GM12878 (cell line): ENCODE data around the gene PPP2R2B. TPM values are rescaled to one million over a fixed set of nuclear protein-coding genes. Genes with fewer than 3 reads are reported as not detected.

ENCODE experiments used
- ATAC-seq: fragments of 200-7000 bp; cut with Tn5 transposase; 3 replicates; pipeline ENCODE4 v1.9.1; 2020; ENCODE audit warnings: mild to moderate bottlenecking, moderate library complexity
- BruUV-seq: library from RNA; stranded (reverse); fragments of 400-500 nt; replicated peaks from 2 replicates; lab custom pipeline; 2021; lab: Mats Ljungman, UMichigan
- CTCF ChIA-PET: fragments of 300-600 bp; sonication (Branson Sonifier 250); formaldehyde crosslinking; extraction: SDS; loops from one replicate; lab custom pipeline; 2021; ENCODE audit warnings: inconsistent platforms; lab: Yijun Ruan, JAX
- POLR2A ChIA-PET: fragments of 350-600 bp; formaldehyde crosslinking; extraction: SDS; loops from one replicate; lab custom pipeline; 2021; ENCODE audit warnings: inconsistent platforms; lab: Charles Lee
- RAD21 ChIA-PET: fragments of 300-600 bp; sonication (Branson Sonifier 250); formaldehyde crosslinking; loops from one replicate; lab custom pipeline; 2023; ENCODE audit warnings: antibody characterized with exemption; ENCODE audit not compliant: unreplicated experiment; lab: Charles Lee
- SMC1A ChIA-PET: fragments of 300-600 bp; sonication (Branson Sonifier 250); formaldehyde crosslinking; loops from one replicate; lab custom pipeline; 2023; ENCODE audit not compliant: unreplicated experiment, uncharacterized antibody; lab: Charles Lee
- DNase-seq: peaks from one replicate; pipeline ENCODE4 v3.0.0-alpha.2; 2011; ENCODE audit warnings: low read depth, low spot score
- FAIRE-seq: peaks from 3 replicates; lab custom pipeline; 2011; peaks lifted over from hg19 to GRCh38; lab: Jason Lieb, UNC
- H2AFZ ChIP-seq: 2 replicates; pipeline ENCODE4 v1.6.0; 2011; ENCODE audit warnings: low read depth, low read length, control low read depth; ENCODE audit not compliant: control insufficient read depth
- H3K27ac ChIP-seq: 2 replicates; pipeline ENCODE4 v1.5.1; 2011; ENCODE audit warnings: control low read depth; ENCODE audit not compliant: control insufficient read depth, insufficient read depth
- H3K27me3 ChIP-seq, 2 experiments: replicated peaks in 1 of 2; 2 replicates each; pipeline versions ENCODE4 v1.6.0 to v1.6.1; 2011; ENCODE audit warnings: low read length in 1 of 2; ENCODE audit not compliant: control insufficient read depth in 2 of 2, insufficient read depth in 2 of 2
- H3K36me3 ChIP-seq, 2 experiments: 2 replicates each; pipeline ENCODE4 v1.5.1; 2011; ENCODE audit warnings: low read length in 1 of 2; ENCODE audit not compliant: control insufficient read depth in 2 of 2, insufficient read depth in 2 of 2
- H3K4me1 ChIP-seq: 2 replicates; pipeline ENCODE4 v1.6.1; 2011; ENCODE audit warnings: mild to moderate bottlenecking, low read length, moderate library complexity, mixed read lengths; ENCODE audit not compliant: control insufficient read depth, insufficient read depth
- H3K4me2 ChIP-seq: 2 replicates; pipeline ENCODE4 v1.6.0; 2011; ENCODE audit warnings: control low read depth; ENCODE audit not compliant: control insufficient read depth, insufficient read depth
- H3K4me3 ChIP-seq: fragments of 200-600 bp; sonication (generic); 2 replicates; pipeline ENCODE4 v1.5.1; 2016
- H3K79me2 ChIP-seq: 2 replicates; pipeline ENCODE4 v1.6.0; 2011; ENCODE audit warnings: low read length; ENCODE audit not compliant: control insufficient read depth, insufficient read depth
- H3K9ac ChIP-seq: 2 replicates; pipeline ENCODE4 v1.8.0; 2011; ENCODE audit warnings: low read length, control low read depth, mixed read lengths; ENCODE audit not compliant: control insufficient read depth, insufficient read depth
- H3K9me3 ChIP-seq: replicated peaks from 3 replicates; pipeline ENCODE4 v1.5.1; 2011; ENCODE audit warnings: mild to moderate bottlenecking, low read length; ENCODE audit not compliant: control insufficient read depth, insufficient read depth
- H4K20me1 ChIP-seq: 2 replicates; pipeline ENCODE4 v1.6.0; 2011; ENCODE audit not compliant: control insufficient read depth, insufficient read depth
- ESRRA ChIP-seq: IDR thresholded peaks from 2 replicates; pipeline ENCODE4 v1.6.1; 2012; ENCODE audit warnings: mild to moderate bottlenecking, low read length, improper control_type of control experiment
- NFXL1 ChIP-seq: fragments of 450-650 bp; IDR thresholded peaks from 2 replicates; pipeline ENCODE4 v1.6.1; 2017; ENCODE audit warnings: antibody characterized with exemption, mild to moderate bottlenecking, borderline replicate concordance
- NRF1 ChIP-seq: conservative IDR thresholded peaks from 2 replicates; pipeline ENCODE4 v1.6.1; 2011; ENCODE audit warnings: mild to moderate bottlenecking, low read depth, low read length, improper control_type of control experiment
- RAD51 ChIP-seq: fragments of 450-650 bp; IDR thresholded peaks from 2 replicates; pipeline ENCODE4 v1.6.1; 2016; ENCODE audit warnings: moderate library complexity, mild to moderate bottlenecking, inconsistent platforms
- RB1 ChIP-seq: fragments of 450-650 bp; formaldehyde crosslinking; IDR thresholded peaks from 2 replicates; pipeline ENCODE4 v1.6.1; 2017; ENCODE audit warnings: mild to moderate bottlenecking, borderline replicate concordance
- SREBF2 ChIP-seq: IDR thresholded peaks from 2 replicates; pipeline ENCODE4 v1.6.1; 2012; ENCODE audit warnings: mild to moderate bottlenecking, low read length
- WRNIP1 ChIP-seq: IDR thresholded peaks from 2 replicates; pipeline ENCODE4 v1.6.1; 2011; ENCODE audit warnings: low read depth, low read length, improper control_type of control experiment, borderline replicate concordance
- YY1 ChIP-seq: IDR thresholded peaks from 2 replicates; pipeline ENCODE4 v1.6.1; 2011; ENCODE audit warnings: low read depth, mild to moderate bottlenecking, low read length
- ZNF384 ChIP-seq: IDR thresholded peaks from 2 replicates; pipeline ENCODE4 v1.6.1; 2012; ENCODE audit warnings: low read depth, mild to moderate bottlenecking, low read length, improper control_type of control experiment, borderline replicate concordance
- WGBS: methylation state at CpG from one replicate; pipeline ENCODE4 v1.1.6; 2016; ENCODE audit warnings: low lambda C conversion rate; ENCODE audit not compliant: insufficient replicate concordance, insufficient coverage; ENCODE audit errors: missing lambda C conversion rate; 5-methylcytosine and 5-hydroxymethylcytosine counted together
- in situ Hi-C: fragments of 300-500 bp; cut with MboI; formaldehyde crosslinking; loops from 9 replicates; pipeline ENCODE4 v1.14.3; 2018; ENCODE audit warnings: mixed read lengths
- intact Hi-C: fragments of 100-400 bp; cut with micrococcal nuclease; formaldehyde crosslinking; loops from one replicate; pipeline ENCODE4 v1.14.2; 2022; ENCODE audit not compliant: unreplicated experiment
- polyA plus RNA-seq, 11 experiments: library from polyadenylated mRNA; depleted of rRNA in 4 of 11; unstranded in 6 of 11; stranded (reverse) in 5 of 11; fragments of >200 nt; fragmentation: Nextera tagmentation in 4 of 11; fragmentation: Illumina TruSeq in 1 of 11; extraction: Ambion mirVana in 4 of 11; extraction: Trizol in 1 of 11; gene quantifications; 1 replicate in 1 of 11; 2 replicates in 10 of 11; pipeline versions ENCODE4 v1.2.1 to v1.2.3, GENCODE V29; 2011 to 2016; ENCODE audit warnings: inconsistent platforms in 2 of 11, missing spikeins in 2 of 11, low read depth in 1 of 11
- total RNA-seq, 4 experiments: library from RNA; depleted of rRNA in 3 of 4; stranded (reverse); fragments of >200 nt in 3 of 4; fragmentation: Illumina TruSeq in 1 of 4; extraction: Trizol in 1 of 4; gene quantifications; 2 replicates each; pipeline versions ENCODE4 v1.2.1 to v1.2.3, GENCODE V29; 2013 to 2021
- TF ChIP-seq, protein P1 (sequence below): fragments of 450-650 bp; IDR thresholded peaks from 2 replicates; pipeline ENCODE4 v1.6.1; 2017; ENCODE audit warnings: mild to moderate bottlenecking
- TF ChIP-seq, protein P2 (sequence below): IDR thresholded peaks from 2 replicates; pipeline ENCODE4 v1.6.1; 2012; ENCODE audit warnings: low read depth, low read length, improper control_type of control experiment

PPP2R2B gene
- total and polyA plus RNA-seq, 10 of the 15 experiments (the other 5 are each of a cell fraction or from before 2014, with no cell fraction given) = not detected

DNA sequence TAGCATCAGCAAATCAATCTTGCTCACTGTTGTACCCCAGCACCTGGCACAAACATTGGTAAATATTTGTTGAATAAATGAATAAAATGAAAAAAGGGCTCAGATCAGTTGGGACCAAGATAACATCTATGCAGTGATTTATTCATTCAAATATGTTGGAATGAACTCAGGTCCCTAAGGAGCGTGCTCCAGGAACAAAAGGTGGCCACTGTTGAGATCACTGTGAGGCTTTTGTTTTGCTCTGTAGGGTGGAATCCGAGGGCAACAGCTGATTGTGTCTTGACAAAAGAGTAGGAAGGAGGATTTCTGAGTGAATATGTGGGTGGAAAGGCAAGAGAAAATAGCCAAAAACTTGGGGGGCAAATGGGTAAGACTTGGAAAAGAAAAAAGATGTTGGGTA lies 89.7 kb downstream of the PPP2R2B start (continued):
- TF ChIP-seq NFXL1 = no peak
- no peak for TF ChIP-seq ZNF384
- TF ChIP-seq, protein P1, sequence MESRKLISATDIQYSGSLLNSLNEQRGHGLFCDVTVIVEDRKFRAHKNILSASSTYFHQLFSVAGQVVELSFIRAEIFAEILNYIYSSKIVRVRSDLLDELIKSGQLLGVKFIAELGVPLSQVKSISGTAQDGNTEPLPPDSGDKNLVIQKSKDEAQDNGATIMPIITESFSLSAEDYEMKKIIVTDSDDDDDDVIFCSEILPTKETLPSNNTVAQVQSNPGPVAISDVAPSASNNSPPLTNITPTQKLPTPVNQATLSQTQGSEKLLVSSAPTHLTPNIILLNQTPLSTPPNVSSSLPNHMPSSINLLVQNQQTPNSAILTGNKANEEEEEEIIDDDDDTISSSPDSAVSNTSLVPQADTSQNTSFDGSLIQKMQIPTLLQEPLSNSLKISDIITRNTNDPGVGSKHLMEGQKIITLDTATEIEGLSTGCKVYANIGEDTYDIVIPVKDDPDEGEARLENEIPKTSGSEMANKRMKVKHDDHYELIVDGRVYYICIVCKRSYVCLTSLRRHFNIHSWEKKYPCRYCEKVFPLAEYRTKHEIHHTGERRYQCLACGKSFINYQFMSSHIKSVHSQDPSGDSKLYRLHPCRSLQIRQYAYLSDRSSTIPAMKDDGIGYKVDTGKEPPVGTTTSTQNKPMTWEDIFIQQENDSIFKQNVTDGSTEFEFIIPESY = no peak
- no peak for TF ChIP-seq RB1

DNA sequence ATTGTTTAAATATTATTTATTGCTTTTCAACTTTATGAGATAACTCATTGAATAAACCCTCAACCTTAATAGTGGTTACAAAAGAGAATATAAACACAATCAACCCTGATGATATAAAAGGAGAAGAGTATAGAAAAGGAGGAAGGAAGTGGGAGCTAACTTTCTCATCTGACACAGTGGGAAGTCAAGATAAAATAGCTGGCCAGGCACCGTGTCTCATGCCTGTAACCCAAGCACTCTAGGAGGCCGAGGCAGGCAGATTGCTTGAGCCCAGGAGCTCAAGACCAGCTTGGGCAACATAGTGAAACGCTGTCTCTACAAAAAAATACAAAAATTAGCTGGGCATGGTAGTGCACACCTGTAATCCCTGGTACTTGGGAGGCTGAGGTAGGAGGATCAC lies 93.5 kb downstream of the PPP2R2B start:
- no peak for ATAC-seq
- no peak overlapping the region for H3K4me2 ChIP-seq
- ChIA-PET RAD21 (no interaction called here), CTCF (interaction anchor here (0.7 kb wide), 1 partner anchor 12 kb away, joined by 4 read pairs; no protein-coding TSS in a partner anchor), POLR2A (no interaction called here), SMC1A (no interaction called here)
- no peak for DNase-seq
- H2AFZ ChIP-seq = no peak overlapping the region
- intact Hi-C loops = no loop called here
- H3K9ac ChIP-seq = no peak overlapping the region
- WGBS = 3% methylated on average over 3 of the region's 3 CpGs
- no peaks in the 10 kb centered on the region for H3K4me1 ChIP-seq
- H3K79me2 ChIP-seq = no peaks in the 10 kb centered on the region
- no peaks in the 10 kb centered on the region for H3K36me3 ChIP-seq
- no peaks in the 10 kb centered on the region for H3K27me3 ChIP-seq
- no peak for FAIRE-seq
- no TSS peak for BruUV-seq
- in situ Hi-C loops = no loop called here
- no peak overlapping the region for H3K4me3 ChIP-seq
- no peaks in the 10 kb centered on the region for H4K20me1 ChIP-seq
- no peak overlapping the region for H3K27ac ChIP-seq
- TF ChIP-seq NFXL1 (no peak), NRF1 (no peak), ESRRA (no peak), SREBF2 (no peak), YY1 (no peak), RAD51 (no peak), WRNIP1 (no peak)
- TF ChIP-seq, protein P2, sequence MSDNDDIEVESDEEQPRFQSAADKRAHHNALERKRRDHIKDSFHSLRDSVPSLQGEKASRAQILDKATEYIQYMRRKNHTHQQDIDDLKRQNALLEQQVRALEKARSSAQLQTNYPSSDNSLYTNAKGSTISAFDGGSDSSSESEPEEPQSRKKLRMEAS = no peak
- H3K9me3 ChIP-seq = no peaks in the 10 kb centered on the region
